ENCODE measurements around the gene COL21A1.

DNA sequence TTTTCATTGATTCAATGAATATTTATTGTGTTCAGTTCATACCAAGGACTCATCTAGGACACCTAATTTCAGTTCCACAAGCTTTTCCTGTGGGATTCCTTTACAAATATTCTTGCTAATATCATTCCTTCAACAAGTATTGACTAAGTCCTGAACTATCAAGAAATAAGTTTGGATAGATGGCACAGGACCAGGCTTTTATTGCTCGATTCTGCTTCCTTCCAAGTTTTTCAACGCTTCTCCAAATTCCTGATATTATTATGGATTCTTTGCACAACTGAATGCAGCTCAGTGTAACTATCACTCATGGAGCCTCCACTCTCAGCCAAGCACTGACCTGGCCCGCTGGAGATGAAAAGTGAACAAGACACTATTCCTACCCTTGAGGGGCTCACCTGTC lies 32.7 kb upstream of the COL21A1 start:
- no peak for TF ChIP-seq ESRRA (IDR thresholded peaks at IDR 0.05; ENCODE audit: borderline replicate concordance, low read length)
- TF ChIP-seq, protein P1, sequence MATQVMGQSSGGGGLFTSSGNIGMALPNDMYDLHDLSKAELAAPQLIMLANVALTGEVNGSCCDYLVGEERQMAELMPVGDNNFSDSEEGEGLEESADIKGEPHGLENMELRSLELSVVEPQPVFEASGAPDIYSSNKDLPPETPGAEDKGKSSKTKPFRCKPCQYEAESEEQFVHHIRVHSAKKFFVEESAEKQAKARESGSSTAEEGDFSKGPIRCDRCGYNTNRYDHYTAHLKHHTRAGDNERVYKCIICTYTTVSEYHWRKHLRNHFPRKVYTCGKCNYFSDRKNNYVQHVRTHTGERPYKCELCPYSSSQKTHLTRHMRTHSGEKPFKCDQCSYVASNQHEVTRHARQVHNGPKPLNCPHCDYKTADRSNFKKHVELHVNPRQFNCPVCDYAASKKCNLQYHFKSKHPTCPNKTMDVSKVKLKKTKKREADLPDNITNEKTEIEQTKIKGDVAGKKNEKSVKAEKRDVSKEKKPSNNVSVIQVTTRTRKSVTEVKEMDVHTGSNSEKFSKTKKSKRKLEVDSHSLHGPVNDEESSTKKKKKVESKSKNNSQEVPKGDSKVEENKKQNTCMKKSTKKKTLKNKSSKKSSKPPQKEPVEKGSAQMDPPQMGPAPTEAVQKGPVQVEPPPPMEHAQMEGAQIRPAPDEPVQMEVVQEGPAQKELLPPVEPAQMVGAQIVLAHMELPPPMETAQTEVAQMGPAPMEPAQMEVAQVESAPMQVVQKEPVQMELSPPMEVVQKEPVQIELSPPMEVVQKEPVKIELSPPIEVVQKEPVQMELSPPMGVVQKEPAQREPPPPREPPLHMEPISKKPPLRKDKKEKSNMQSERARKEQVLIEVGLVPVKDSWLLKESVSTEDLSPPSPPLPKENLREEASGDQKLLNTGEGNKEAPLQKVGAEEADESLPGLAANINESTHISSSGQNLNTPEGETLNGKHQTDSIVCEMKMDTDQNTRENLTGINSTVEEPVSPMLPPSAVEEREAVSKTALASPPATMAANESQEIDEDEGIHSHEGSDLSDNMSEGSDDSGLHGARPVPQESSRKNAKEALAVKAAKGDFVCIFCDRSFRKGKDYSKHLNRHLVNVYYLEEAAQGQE (IDR thresholded peaks at IDR 0.05) = no peak
- TF ChIP-seq, protein P2, sequence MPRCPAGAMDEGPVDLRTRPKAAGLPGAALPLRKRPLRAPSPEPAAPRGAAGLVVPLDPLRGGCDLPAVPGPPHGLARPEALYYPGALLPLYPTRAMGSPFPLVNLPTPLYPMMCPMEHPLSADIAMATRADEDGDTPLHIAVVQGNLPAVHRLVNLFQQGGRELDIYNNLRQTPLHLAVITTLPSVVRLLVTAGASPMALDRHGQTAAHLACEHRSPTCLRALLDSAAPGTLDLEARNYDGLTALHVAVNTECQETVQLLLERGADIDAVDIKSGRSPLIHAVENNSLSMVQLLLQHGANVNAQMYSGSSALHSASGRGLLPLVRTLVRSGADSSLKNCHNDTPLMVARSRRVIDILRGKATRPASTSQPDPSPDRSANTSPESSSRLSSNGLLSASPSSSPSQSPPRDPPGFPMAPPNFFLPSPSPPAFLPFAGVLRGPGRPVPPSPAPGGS (IDR thresholded peaks at IDR 0.05) = no peak
- TF ChIP-seq, protein P3, sequence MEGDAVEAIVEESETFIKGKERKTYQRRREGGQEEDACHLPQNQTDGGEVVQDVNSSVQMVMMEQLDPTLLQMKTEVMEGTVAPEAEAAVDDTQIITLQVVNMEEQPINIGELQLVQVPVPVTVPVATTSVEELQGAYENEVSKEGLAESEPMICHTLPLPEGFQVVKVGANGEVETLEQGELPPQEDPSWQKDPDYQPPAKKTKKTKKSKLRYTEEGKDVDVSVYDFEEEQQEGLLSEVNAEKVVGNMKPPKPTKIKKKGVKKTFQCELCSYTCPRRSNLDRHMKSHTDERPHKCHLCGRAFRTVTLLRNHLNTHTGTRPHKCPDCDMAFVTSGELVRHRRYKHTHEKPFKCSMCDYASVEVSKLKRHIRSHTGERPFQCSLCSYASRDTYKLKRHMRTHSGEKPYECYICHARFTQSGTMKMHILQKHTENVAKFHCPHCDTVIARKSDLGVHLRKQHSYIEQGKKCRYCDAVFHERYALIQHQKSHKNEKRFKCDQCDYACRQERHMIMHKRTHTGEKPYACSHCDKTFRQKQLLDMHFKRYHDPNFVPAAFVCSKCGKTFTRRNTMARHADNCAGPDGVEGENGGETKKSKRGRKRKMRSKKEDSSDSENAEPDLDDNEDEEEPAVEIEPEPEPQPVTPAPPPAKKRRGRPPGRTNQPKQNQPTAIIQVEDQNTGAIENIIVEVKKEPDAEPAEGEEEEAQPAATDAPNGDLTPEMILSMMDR (IDR thresholded peaks at IDR 0.05) = no peak
- TF ChIP-seq, protein P4, sequence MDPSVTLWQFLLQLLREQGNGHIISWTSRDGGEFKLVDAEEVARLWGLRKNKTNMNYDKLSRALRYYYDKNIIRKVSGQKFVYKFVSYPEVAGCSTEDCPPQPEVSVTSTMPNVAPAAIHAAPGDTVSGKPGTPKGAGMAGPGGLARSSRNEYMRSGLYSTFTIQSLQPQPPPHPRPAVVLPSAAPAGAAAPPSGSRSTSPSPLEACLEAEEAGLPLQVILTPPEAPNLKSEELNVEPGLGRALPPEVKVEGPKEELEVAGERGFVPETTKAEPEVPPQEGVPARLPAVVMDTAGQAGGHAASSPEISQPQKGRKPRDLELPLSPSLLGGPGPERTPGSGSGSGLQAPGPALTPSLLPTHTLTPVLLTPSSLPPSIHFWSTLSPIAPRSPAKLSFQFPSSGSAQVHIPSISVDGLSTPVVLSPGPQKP (IDR thresholded peaks at IDR 0.05; ENCODE audit: low read depth, low read length) = no peak
- no peak for TF ChIP-seq POLR2A (IDR thresholded peaks at IDR 0.05; ENCODE audit: low read length)
- TF ChIP-seq MAFK (IDR thresholded peaks at IDR 0.05; ENCODE audit: partially characterized antibody) = no peak
- TF ChIP-seq, protein P5, sequence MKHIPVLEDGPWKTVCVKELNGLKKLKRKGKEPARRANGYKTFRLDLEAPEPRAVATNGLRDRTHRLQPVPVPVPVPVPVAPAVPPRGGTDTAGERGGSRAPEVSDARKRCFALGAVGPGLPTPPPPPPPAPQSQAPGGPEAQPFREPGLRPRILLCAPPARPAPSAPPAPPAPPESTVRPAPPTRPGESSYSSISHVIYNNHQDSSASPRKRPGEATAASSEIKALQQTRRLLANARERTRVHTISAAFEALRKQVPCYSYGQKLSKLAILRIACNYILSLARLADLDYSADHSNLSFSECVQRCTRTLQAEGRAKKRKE (CRISPR knock-in tag; IDR thresholded peaks at IDR 0.05; ENCODE audit: low read depth) = no peak
- TF ChIP-seq SREBF2 (IDR thresholded peaks at IDR 0.05) = no peak
- TF ChIP-seq EP300 (IDR thresholded peaks at IDR 0.05) = no peak
- TF ChIP-seq ZFP36 (IDR thresholded peaks at IDR 0.05; ENCODE audit: borderline replicate concordance, partially characterized antibody) = no peak
